ENCODE measurements around the gene FAM78A.

DNA sequence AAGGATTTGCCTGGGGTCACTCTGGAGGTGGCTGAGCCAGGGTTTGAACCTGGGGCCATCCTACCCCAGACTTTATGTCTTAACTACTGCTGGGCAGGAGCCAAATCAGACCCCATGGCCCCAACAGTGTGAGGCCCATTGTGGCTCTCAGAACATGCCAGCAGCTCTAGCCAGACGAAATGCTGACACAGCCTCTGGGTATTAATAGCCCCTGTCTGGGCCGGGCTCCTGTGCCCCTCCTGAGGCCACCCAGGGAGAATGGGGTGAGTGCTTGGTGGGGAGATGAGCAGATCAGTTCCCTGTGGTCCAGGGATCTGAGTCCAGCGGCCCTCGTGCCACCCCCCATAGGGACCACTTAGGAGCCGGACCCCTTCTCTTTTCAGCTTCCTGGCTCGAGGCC, 11.0 kb upstream of the FAM78A start:
- TF ChIP-seq, protein P1, sequence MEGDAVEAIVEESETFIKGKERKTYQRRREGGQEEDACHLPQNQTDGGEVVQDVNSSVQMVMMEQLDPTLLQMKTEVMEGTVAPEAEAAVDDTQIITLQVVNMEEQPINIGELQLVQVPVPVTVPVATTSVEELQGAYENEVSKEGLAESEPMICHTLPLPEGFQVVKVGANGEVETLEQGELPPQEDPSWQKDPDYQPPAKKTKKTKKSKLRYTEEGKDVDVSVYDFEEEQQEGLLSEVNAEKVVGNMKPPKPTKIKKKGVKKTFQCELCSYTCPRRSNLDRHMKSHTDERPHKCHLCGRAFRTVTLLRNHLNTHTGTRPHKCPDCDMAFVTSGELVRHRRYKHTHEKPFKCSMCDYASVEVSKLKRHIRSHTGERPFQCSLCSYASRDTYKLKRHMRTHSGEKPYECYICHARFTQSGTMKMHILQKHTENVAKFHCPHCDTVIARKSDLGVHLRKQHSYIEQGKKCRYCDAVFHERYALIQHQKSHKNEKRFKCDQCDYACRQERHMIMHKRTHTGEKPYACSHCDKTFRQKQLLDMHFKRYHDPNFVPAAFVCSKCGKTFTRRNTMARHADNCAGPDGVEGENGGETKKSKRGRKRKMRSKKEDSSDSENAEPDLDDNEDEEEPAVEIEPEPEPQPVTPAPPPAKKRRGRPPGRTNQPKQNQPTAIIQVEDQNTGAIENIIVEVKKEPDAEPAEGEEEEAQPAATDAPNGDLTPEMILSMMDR (IDR thresholded peaks at IDR 0.05) = no peak
- TF ChIP-seq POLR2A (IDR thresholded peaks at IDR 0.05) (no peak), POLR2AphosphoS5 (IDR thresholded peaks at IDR 0.05) (no peak), EP300 (IDR thresholded peaks at IDR 0.05) (no peak)
